KMS-11 (cell line): Measurements from ENCODE around the gene EPG5.
"Not testable (repeated sequence)": the region's sequence is repeated elsewhere in the genome, so short reads cannot be mapped to it uniquely, and the experiment has no call there.

ENCODE experiments used
- H2AFZ ChIP-seq: fragments of 200-600 bp; sonication (generic); 2 replicates; pipeline ENCODE4 v1.6.1; 2016; ENCODE audit warnings: antibody characterized with exemption, mixed run types, low read depth
- H3K27ac ChIP-seq: fragments of 200-600 bp; sonication (generic); 2 replicates; pipeline ENCODE4 v1.6.1; 2016; ENCODE audit warnings: mild to moderate bottlenecking, mixed run types
- H3K27me3 ChIP-seq: fragments of 200-600 bp; sonication (generic); 2 replicates; pipeline ENCODE4 v1.6.1; 2017; ENCODE audit warnings: mild to moderate bottlenecking, low read depth, mixed run types, moderate library complexity; ENCODE audit not compliant: insufficient read depth
- H3K36me3 ChIP-seq: fragments of 200-600 bp; sonication (generic); 2 replicates; pipeline ENCODE4 v1.6.1; 2017; ENCODE audit warnings: mild to moderate bottlenecking, mixed run types; ENCODE audit not compliant: insufficient read depth
- H3K4me1 ChIP-seq: fragments of 200-600 bp; sonication (generic); 2 replicates; pipeline ENCODE4 v1.6.1; 2016; ENCODE audit warnings: mild to moderate bottlenecking, low read depth, mixed run types; ENCODE audit not compliant: poor library complexity, severe bottlenecking
- H3K4me2 ChIP-seq: fragments of 200-600 bp; sonication (generic); 2 replicates; pipeline ENCODE4 v1.7.0; 2016; ENCODE audit warnings: mild to moderate bottlenecking, mixed run types
- H3K4me3 ChIP-seq: fragments of 200-600 bp; sonication (generic); IDR thresholded peaks from 2 replicates; pipeline ENCODE4 v1.6.1; 2017; ENCODE audit warnings: low read depth, low read length, mixed read lengths; ENCODE audit not compliant: insufficient read depth
- H3K79me2 ChIP-seq: fragments of 200-600 bp; sonication (generic); 2 replicates; pipeline ENCODE4 v1.6.1; 2016; ENCODE audit warnings: low read depth, mixed run types; ENCODE audit not compliant: insufficient read depth
- H3K9ac ChIP-seq: fragments of 200-600 bp; sonication (generic); 2 replicates; pipeline ENCODE4 v1.6.1; 2016; ENCODE audit warnings: mild to moderate bottlenecking, mixed run types
- H4K20me1 ChIP-seq: fragments of 200-600 bp; sonication (generic); 2 replicates; pipeline ENCODE4 v1.6.1; 2016; ENCODE audit warnings: mild to moderate bottlenecking, mixed run types; ENCODE audit not compliant: insufficient read depth
- CTCF ChIP-seq: fragments of 200-600 bp; sonication (generic); conservative IDR thresholded peaks from 2 replicates; pipeline ENCODE4 v1.6.1; 2017; ENCODE audit warnings: low read depth, mild to moderate bottlenecking, antibody characterized with exemption, low read length, moderate library complexity, mixed read lengths

Gene EPG5

GRCh38 chr18:45830917-45831316 is 136.2 kb downstream of the EPG5 start:
- no peak overlapping the region for H3K4me2 ChIP-seq
- H3K4me3 ChIP-seq = no peak overlapping the region
- no peaks in the 10 kb centered on the region for H3K4me1 ChIP-seq
- no peaks in the 10 kb centered on the region for H3K79me2 ChIP-seq
- TF ChIP-seq CTCF = no peak
- no peaks in the 10 kb centered on the region for H3K36me3 ChIP-seq
- no peak overlapping the region for H3K27ac ChIP-seq
- no peaks in the 10 kb centered on the region for H3K27me3 ChIP-seq
- H2AFZ ChIP-seq = no peak overlapping the region
- no peaks in the 10 kb centered on the region for H4K20me1 ChIP-seq
- H3K9ac ChIP-seq = no peak overlapping the region

GRCh38 chr18:45829855-45830254 is 137.3 kb downstream of the EPG5 start:
- Histone ChIP-seq H4K20me1 (no peaks in the 10 kb centered on the region), H3K9ac (no peak overlapping the region), H3K79me2 (no peaks in the 10 kb centered on the region), H3K4me3 (no peak overlapping the region), H3K27ac (no peak overlapping the region), H2AFZ (no peak overlapping the region), H3K4me2 (no peak overlapping the region), H3K36me3 (no peaks in the 10 kb centered on the region), H3K4me1 (no peaks in the 10 kb centered on the region), H3K27me3 (no peaks in the 10 kb centered on the region)
- TF ChIP-seq CTCF = no peak

- no peaks in the 10 kb centered on the region for H3K27me3 ChIP-seq
- no peaks in the 10 kb centered on the region for H3K4me1 ChIP-seq
- H2AFZ ChIP-seq = no peak overlapping the region
- no peak for TF ChIP-seq CTCF
- no peak overlapping the region for H3K4me3 ChIP-seq
- H3K9ac ChIP-seq = no peak overlapping the region
- no peak overlapping the region for H3K27ac ChIP-seq
- H3K36me3 ChIP-seq = no peaks in the 10 kb centered on the region
- no peaks in the 10 kb centered on the region for H4K20me1 ChIP-seq
- no peak overlapping the region for H3K4me2 ChIP-seq
- no peaks in the 10 kb centered on the region for H3K79me2 ChIP-seq
Measured at GRCh38 chr18:45828917-45829811, 138.0 kb downstream of the EPG5 start.

GRCh38 chr18:45826716-45827115 is 140.4 kb downstream of the EPG5 start:
- H3K4me3 ChIP-seq, H3K4me2 ChIP-seq, H3K79me2 ChIP-seq, H3K27ac ChIP-seq, H3K9ac ChIP-seq, H2AFZ ChIP-seq, H3K4me1 ChIP-seq, H3K36me3 ChIP-seq, H4K20me1 ChIP-seq, H3K27me3 ChIP-seq: not testable (repeated sequence)

- no peaks in the 10 kb centered on the region for H3K27me3 ChIP-seq
- H3K79me2 ChIP-seq = no peaks in the 10 kb centered on the region
- no peak overlapping the region for H3K27ac ChIP-seq
- H3K4me2 ChIP-seq = no peak overlapping the region
- no peak overlapping the region for H2AFZ ChIP-seq
- no peaks in the 10 kb centered on the region for H4K20me1 ChIP-seq
- no peaks in the 10 kb centered on the region for H3K36me3 ChIP-seq
- TF ChIP-seq CTCF = no peak
- no peaks in the 10 kb centered on the region for H3K4me1 ChIP-seq
- no peak overlapping the region for H3K9ac ChIP-seq
- H3K4me3 ChIP-seq = no peak overlapping the region
Measured at GRCh38 chr18:45826084-45826483, 141.0 kb downstream of the EPG5 start.
